RKO (cell line): ENCODE results near the gene PSENEN.

Experiments used
- DNase-seq: peaks from one replicate; pipeline ENCODE4 v3.0.0-alpha.2; 2016; ENCODE audit warnings: low spot score

PSENEN gene

GRCh38 chr19:35773020-35773806, 27.8 kb downstream of the PSENEN start:
- DNase-seq: peak; percentile 43

- no peak for DNase-seq
Measured at GRCh38 chr19:35774274-35775045, 29.0 kb downstream of the PSENEN start.

DNA sequence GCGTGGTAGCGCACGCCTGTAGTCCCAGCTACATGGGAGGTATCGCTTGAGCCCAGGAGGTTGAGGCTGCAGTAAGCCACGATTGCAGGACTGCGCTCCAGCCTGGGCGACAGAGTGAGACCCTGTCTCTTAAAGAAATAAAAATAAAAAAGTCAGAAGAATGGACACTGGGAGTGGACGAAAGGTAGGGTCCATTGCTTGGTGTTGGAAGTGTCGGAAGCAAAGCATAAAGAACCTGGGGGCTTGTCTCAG, 29.5 kb downstream of the PSENEN start:
- DNase-seq: no peak

GRCh38 chr19:35775298-35776101, 30.0 kb downstream of the PSENEN start, which contains the start of gene ARHGAP33:
Gene ARHGAP33 (plus strand): TSS chr19:35775564. CDS start chr19:35775659, 95 bp downstream.
- peak; percentile 95 for DNase-seq

DNA sequence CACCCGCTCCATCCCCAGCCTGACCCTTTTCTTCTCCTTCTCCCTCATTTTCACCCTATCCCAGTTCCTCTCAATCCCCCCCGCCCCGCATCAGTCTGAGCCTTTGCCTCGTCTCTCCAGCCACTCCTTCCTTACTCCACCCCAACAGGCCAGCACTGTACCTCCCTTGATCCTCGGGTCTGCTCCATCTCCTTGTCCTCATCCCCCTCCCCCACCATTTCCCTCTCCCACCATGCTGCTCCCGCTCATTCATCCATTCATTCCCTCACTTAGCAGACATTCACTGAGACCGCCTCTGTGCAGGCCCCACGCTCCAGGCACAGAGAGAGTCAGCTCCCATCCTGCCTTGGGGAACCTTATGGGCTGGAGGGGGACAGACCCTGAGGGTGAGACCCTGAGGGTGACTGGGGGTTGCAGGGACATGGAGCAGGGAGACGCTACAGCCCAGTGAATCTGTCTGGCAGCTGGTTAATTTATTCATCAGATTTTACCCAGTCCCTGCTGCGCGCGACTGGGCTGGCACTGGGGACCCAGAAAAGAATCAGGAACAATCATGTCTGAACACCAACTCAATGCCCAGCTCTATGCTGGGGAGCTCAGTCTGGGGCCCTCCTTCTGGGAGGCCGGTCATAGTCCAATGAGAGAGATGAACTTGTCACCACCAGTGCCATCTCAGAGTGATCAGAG, 30.8 kb downstream of the PSENEN start:
- no peak for DNase-seq

DNA sequence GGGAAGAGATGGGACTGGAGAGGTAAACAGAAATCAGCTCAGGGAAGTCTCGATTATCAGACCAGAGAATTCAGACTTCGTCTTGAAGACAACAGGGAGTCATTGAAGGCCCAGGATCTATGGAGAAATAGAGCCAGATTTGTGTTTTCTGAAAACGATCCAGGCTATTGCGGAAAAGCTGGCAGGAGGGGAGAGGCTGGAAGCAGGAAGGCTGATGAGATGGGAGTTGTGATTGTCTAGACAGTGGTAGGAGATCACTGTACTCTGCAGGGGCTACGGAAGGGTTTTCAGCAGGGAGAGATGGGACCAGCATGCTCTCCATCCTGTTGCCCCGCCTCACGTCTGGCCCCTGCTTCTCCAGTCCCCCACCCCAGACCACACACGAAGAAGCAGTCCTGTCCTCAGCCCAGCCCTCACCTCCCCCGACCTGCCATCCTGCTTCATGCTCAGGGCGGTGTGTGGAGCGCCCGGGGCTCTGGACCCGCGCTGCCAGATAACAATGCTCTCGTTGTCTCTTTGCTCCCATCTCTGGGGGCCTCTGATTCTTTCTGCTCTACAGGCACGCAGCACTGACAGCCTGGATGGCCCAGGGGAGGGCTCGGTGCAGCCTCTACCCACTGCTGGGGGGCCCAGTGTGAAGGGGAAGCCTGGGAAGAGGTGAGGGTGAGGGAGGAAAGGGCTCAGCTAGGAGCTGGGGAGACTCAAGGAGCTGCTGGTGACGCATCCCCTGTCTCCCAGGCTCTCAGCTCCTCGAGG, 31.8 kb downstream of the PSENEN start:
- no peak for DNase-seq

DNA sequence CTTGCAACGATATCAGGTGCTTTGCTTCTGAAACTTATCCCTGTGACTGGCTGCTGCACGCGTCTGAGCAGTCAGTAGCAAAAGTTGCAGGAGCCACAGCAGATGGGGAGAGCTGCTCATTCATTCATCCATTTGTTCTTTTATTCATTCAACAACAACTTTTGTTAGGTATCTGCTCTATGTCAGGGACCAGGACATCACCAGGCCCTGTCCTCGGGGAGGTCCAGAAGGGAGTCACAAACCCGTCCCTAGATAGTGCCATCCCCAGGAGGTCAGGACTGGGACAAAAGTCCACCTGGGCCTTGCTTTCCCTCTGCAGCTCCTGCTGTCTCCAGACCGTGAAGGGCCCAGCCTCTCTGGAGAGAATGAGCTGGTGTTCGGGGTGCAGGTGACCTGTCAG, 32.5 kb downstream of the PSENEN start:
- DNase-seq: no peak

- no peak for DNase-seq
Measured at GRCh38 chr19:35779033-35779432, 33.6 kb downstream of the PSENEN start.

- DNase-seq: no peak
Measured at GRCh38 chr19:35780058-35780457, 34.6 kb downstream of the PSENEN start.

GRCh38 chr19:35780717-35781116, 35.3 kb downstream of the PSENEN start:
- DNase-seq: no peak

- no peak for DNase-seq
Measured at GRCh38 chr19:35781650-35782049, 36.2 kb downstream of the PSENEN start.

DNA sequence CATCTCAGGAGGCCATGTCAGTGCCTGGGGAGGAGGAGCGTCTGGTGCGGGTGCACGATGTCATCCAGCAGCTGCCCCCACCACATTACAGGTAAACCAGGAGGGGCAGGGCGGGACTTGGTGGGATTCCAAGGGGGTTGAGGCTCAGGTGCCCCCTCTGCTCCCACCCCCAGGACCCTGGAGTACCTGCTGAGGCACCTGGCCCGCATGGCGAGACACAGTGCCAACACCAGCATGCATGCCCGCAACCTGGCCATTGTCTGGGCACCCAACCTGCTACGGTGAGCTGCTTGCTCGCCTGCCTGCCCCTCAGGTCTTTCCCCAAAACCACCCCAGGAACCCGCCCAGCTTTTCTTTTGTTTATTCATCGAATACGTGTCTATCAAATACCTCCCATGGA, 37.1 kb downstream of the PSENEN start:
- no peak for DNase-seq

DNA sequence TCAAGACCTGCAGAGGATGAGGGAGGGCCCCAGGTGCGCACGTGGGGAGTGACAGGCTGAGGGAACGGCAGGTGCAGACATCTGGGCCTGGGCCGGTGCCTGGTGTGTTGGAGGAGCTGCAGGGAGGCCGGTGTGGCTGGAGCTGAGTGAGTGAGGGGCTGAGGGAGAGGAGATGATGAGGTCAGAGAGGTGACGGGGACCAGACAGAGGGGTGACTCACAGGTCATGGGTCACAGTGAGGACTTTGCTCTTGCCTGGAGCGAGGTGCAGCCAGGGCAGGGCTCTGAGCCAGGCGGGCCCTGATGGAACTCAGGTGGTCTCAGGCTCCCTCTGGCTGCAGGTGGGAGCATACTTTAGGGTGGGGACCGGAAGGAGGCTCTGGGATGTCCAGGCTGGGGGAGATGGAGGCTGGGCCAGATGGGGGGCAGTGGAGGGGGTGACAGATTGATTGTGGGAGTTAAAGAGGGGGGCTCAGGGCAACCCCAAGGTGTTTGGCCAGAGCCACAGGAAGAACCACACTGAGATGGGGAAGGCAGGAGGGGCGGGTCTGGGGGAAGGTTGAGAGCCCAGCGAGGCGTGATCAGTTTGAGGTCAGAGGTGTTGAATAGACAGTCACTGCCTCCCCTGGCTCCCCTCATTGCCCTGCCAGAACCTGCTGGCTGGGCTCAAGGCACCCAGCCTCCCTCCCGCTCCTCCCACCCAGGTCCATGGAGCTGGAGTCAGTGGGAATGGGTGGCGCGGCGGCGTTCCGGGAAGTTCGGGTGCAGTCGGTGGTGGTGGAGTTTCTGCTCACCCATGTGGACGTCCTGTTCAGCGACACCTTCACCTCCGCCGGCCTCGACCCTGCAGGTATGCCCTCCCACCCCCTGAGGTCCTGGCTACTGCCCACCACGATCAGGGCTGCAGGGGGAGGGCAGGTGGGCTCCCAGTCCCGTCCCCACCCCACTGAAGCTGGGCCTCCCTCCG, 38.3 kb downstream of the PSENEN start:
- peak; percentile 20 for DNase-seq

DNA sequence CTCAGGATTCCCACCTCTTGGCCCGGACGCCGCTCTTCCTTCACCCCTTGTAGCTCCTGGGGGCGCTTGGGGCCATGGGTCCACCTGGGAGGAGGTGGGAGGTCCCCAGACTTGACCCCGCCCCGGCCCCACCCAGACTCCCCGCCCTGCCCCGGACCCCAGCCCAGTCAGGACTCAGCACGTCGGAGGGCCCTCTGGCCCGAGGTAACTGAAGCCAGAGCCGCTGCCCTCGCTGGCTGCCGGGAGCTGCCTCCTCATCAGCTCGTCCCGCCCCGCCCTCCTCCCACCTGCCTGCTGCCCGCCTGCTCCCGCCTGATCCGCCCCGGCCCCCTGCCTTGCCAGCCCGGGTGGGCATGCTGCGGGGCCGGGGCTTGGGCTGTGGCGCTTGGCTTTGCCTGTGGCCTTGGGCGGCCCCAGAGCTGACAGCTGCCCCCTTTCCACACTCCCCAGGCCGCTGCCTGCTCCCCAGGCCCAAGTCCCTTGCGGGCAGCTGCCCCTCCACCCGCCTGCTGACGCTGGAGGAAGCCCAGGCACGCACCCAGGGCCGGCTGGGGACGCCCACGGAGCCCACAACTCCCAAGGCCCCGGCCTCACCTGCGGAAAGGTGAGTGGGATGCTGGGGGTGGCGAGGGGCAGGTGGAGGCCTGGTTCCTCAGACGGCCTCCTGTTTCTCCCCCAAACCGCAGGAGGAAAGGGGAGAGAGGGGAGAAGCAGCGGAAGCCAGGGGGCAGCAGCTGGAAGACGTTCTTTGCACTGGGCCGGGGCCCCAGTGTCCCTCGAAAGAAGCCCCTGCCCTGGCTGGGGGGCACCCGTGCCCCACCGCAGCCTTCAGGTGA, 39.3 kb downstream of the PSENEN start:
- DNase-seq: no peak

DNA sequence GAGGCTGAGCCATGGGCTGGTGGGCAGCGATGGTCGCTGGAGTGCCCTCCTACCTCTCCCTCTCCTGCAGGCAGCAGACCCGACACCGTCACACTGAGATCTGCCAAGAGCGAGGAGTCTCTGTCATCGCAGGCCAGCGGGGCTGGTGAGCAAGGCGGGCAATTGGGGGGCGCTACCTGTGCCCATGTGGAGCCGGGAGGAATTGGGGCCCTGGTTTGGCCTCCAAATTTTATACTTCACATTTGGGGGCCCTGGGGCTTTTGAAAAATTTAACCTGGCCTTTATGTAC, 39.8 kb downstream of the PSENEN start:
- DNase-seq: no peak

GRCh38 chr19:35786299-35787160, 41.1 kb downstream of the PSENEN start:
- no peak for DNase-seq

DNA sequence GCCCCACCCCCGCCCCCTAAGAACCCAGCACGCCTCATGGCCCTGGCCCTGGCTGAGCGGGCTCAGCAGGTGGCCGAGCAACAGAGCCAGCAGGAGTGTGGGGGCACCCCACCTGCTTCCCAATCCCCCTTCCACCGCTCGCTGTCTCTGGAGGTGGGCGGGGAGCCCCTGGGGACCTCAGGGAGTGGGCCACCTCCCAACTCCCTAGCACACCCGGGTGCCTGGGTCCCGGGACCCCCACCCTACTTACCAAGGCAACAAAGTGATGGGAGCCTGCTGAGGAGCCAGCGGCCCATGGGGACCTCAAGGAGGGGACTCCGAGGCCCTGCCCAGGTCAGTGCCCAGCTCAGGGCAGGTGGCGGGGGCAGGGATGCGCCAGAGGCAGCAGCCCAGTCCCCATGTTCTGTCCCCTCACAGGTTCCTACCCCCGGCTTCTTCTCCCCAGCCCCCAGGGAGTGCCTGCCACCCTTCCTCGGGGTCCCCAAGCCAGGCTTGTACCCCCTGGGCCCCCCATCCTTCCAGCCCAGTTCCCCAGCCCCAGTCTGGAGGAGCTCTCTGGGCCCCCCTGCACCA, 41.9 kb downstream of the PSENEN start:
- no peak for DNase-seq
